ENCODE measurements around the gene FIG4. TPM values are rescaled to one million over a fixed set of nuclear protein-coding genes. Genes with fewer than 3 reads are reported as not detected.

The FIG4 gene
- total RNA-seq, 1 donor from 2014 or later, result 15.2 TPM

- H3K36me3 ChIP-seq, result peaks cover 0 to 11% of the 10 kb centered on the region in 2 donors
- no peak for TF ChIP-seq POLR2A (IDR thresholded peaks at IDR 0.05)
- no peak for TF ChIP-seq CTCF (IDR thresholded peaks at IDR 0.05)
- TF ChIP-seq POLR2AphosphoS5 (IDR thresholded peaks at IDR 0.05; ENCODE audit: insufficient read depth in 1 of 2, low read depth in 1 of 2), result no peak
These were observed 99.0 kb downstream of the FIG4 start for GRCh38 chr6:109790131-109790530.

GRCh38 chr6:109791301-109791700 is 100.2 kb downstream of the FIG4 start:
- intact Hi-C loops (cut with DNase I), result no loop called here
- Histone ChIP-seq H3K4me3 (no peak overlapping the region), H3K36me3 (peaks cover 0 to 7% of the 10 kb centered on the region in 2 donors), H3K27me3 (no peaks in the 10 kb centered on the region), H3K9me3 (no peaks in the 10 kb centered on the region), H3K4me1 (peaks cover 18% of the 10 kb centered on the region), H3K27ac (no peak overlapping the region)
- no peak for TF ChIP-seq CTCF (IDR thresholded peaks at IDR 0.05)
- peak in 1 of 2 donors; percentile 25 for TF ChIP-seq POLR2AphosphoS5 (IDR thresholded peaks at IDR 0.05; ENCODE audit: insufficient read depth in 1 of 2, low read depth in 1 of 2)
- no peak for DNase-seq (ENCODE audit: extremely low spot score in 2 of 2)

More at GRCh38 chr6:109790131-109790530, 99.0 kb downstream of the FIG4 start:
- intact Hi-C loops (cut with DNase I), result no loop called here
- H3K9me3 ChIP-seq, result no peaks in the 10 kb centered on the region
- peaks cover 18% of the 10 kb centered on the region for H3K4me1 ChIP-seq
- no peak overlapping the region for H3K27ac ChIP-seq
- DNase-seq (ENCODE audit: extremely low spot score in 2 of 2), result no peak
- no peak overlapping the region for H3K4me3 ChIP-seq
- no peaks in the 10 kb centered on the region for H3K27me3 ChIP-seq

GRCh38 chr6:109793021-109793420 is 101.9 kb downstream of the FIG4 start:
- intact Hi-C loops (cut with DNase I), result no loop called here
- TF ChIP-seq CTCF (IDR thresholded peaks at IDR 0.05) (no peak), POLR2A (IDR thresholded peaks at IDR 0.05) (no peak)
- Histone ChIP-seq H3K27ac (peak overlapping the region; percentile 83), H3K36me3 (no peaks in the 10 kb centered on the region), H3K27me3 (no peaks in the 10 kb centered on the region), H3K4me1 (peaks cover 18% of the 10 kb centered on the region), H3K4me3 (no peak overlapping the region), H3K9me3 (no peaks in the 10 kb centered on the region)
- no peak for DNase-seq (ENCODE audit: extremely low spot score in 2 of 2)

GRCh38 chr6:109793792-109794191 is 102.7 kb downstream of the FIG4 start:
- Histone ChIP-seq H3K27me3 (no peaks in the 10 kb centered on the region), H3K4me1 (peaks cover 18% of the 10 kb centered on the region), H3K9me3 (no peaks in the 10 kb centered on the region), H3K36me3 (no peaks in the 10 kb centered on the region), H3K4me3 (no peak overlapping the region), H3K27ac (peak overlapping the region; percentile 83)
- no peak for DNase-seq (ENCODE audit: extremely low spot score in 2 of 2)
- TF ChIP-seq CTCF (IDR thresholded peaks at IDR 0.05) (no peak), POLR2A (IDR thresholded peaks at IDR 0.05) (no peak), POLR2AphosphoS5 (IDR thresholded peaks at IDR 0.05; ENCODE audit: insufficient read depth in 1 of 2, low read depth in 1 of 2) (peak in 1 of 2 donors; percentile 90)
- intact Hi-C loops (cut with DNase I), result no loop called here

- DNase-seq (ENCODE audit: extremely low spot score in 2 of 2), result no peak
- Histone ChIP-seq H3K4me1 (peaks cover 18% of the 10 kb centered on the region), H3K27ac (peak overlapping the region; percentile 83), H3K27me3 (no peaks in the 10 kb centered on the region), H3K9me3 (no peaks in the 10 kb centered on the region), H3K36me3 (no peaks in the 10 kb centered on the region), H3K4me3 (no peak overlapping the region)
- TF ChIP-seq CTCF (IDR thresholded peaks at IDR 0.05), result no peak
- TF ChIP-seq POLR2AphosphoS5 (IDR thresholded peaks at IDR 0.05; ENCODE audit: insufficient read depth in 1 of 2, low read depth in 1 of 2), result no peak
- TF ChIP-seq POLR2A (IDR thresholded peaks at IDR 0.05), result no peak
- intact Hi-C loops (cut with DNase I), result no loop called here
These were observed 103.3 kb downstream of the FIG4 start for GRCh38 chr6:109794201-109794923.

All from vagina (tissue), 2 donors.